ENCODE measurements around the gene ACADM.
"Not testable (repeated sequence)": the region's sequence is repeated elsewhere in the genome, so short reads cannot be mapped to it uniquely, and the experiment has no call there.

Gene ACADM

GRCh38 chr1:75724472-75725022 is at the start of gene ACADM:
TSS of gene ACADM (plus strand) at chr1:75724709. CDS start at chr1:75724788, 79 bp downstream.
- peak; percentile 83 for DNase-seq

DNA sequence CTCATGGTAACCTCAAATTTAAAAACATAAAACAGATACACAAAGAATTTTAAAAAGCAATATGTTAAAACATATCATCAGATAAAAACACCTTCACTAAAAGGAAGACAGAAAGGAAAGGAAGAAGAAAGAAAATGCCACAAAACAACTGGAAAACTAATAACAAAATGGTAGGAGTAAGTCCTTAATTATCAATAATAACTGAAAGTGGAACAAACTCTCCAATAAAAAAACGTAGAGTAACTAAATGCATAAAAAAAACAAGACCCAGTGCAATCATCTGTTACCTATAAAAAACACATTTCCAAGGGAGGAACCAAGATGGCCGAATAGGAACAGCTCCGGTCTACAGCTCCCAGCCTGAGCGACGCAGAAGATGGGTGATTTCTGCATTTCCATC is 47.1 kb upstream of the ACADM start:
- no peak for DNase-seq

DNA sequence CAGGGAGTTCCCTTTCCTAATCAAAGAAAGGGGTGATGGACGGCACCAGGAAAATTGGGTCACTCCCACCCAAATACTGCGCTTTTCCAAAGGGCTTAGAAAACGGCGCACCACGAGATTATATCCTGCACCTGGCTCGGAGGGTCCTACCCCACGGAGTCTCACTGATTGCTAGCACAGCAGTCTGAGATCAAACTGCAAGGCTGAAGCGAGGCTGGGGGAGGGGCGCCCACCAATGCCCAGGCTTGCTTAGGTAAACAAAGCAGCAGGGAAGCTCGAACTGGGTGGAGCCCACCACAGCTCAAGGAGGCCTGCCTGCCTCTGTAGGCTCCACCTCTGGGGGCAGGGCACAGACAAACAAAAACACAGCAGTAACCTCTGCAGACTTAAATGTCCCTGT is 46.5 kb upstream of the ACADM start:
- DNase-seq, result not testable (repeated sequence)

DNA sequence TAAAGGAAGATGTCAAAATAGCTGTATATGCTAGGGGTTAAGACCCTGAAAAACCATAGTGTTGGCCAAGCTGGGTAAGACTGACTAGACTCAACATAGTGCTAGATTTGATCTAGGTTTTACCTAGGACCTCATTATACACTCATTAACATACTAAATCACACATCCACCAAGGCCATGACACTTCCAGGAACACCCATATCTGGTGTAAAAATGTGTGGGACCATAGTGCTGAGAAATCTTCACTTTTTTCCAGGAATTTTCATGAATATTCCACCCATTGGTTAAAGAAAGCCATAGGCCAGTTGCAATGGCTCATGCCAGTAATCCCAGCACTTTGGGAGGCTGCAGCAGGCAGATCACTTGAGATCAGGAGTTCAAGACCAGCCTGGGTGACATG is 34.0 kb upstream of the ACADM start:
- no peak for DNase-seq

DNA sequence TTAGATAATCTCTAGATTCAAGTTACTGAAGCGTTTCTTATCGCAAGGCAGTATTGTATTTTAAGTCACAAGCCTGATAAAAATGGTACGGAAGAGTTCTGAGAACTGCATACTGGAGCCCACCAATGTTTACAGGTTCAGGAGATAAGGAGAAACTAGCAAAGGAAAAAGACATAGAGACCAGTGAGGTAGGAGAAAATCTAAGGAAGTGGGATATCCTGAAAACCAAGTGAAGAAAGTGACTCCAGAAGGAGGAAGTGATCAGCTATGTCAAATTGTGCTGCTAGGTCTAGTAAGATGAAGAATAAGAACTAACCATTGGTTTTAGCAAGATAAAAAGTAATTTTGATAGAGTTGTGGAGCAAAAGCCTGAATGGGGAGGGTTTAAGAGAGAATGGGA is 31.0 kb upstream of the ACADM start:
- DNase-seq, result no peak

DNA sequence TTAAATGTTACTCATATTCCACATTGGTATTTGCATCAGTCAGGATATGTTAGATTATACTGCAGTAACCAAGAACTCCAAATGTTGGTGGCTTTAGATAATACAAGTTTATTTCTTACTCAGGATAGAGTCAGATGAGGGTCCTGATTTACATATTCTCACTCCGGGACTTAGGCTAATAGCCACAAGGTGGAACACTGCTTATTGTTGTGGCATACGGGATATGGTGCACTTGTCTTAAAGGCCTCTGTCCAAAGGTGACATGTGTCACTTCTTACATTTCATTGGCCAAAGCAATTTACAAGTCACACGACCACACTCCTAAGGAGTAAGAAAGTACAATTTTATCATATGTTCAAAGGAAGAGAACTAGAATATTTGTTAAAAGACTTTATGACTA is 28.5 kb upstream of the ACADM start:
- DNase-seq, result no peak

DNA sequence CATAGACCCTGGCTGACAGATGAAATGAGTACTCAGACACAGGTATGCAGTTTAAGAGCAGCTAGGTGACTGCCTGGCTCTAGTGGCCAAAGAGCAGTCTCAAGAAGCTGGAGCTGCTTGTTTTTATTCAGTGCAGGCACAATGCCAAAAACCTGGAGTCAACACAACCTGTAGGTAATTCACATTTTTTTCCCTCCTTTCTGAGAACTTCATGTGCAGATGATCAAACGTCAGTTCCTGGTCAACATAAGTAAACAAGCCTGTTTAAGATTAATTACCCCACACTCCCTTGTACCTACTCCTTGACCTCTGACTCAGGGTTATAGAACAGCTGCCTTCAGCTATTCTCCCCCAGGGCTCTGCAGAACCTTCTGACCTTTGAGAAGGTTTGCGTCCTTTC is 17.3 kb upstream of the ACADM start:
- DNase-seq, result no peak

- no peak for DNase-seq
Observed at GRCh38 chr1:75708910-75709309, 15.6 kb upstream of the ACADM start.

DNA sequence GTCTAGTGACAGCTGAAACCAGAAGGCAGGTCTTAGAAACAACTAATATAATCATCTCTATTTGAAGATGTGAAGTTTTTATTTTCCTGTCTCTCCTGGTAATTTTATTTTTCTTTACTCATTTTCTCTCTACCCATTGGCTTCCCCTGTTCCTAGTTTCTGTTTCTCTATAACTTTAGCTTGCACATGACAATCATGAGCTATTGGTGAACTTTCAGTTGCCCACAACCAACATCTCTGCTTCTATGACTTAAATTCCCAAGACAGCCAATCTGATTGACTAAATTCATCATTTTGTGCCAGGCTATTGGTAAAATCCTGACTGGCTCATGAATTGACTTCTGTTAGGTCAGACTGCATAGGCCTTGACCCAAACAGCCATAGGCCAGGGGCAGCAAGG is 13.7 kb upstream of the ACADM start:
- DNase-seq, result no peak

GRCh38 chr1:75711846-75712245 is 12.7 kb upstream of the ACADM start:
- DNase-seq, result no peak

DNA sequence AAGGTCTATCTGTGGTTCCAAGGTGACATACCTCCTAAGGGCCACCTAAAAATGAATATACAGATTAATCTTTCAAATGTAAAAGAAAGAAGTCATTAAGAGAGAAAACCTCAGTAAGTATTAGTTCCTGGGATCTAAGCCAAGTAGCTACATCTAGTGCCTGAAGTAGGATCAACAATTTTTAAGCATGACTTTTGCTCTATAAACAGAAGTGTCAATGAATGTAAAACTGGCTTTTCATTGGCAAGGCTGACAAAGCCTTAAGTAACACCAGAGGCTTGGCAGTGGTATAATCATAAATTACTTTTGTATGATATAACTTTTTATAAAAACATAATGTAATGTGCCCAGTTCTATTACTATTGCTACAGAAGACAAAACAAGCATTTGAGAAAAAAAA is 12.2 kb upstream of the ACADM start:
- DNase-seq, result no peak

DNA sequence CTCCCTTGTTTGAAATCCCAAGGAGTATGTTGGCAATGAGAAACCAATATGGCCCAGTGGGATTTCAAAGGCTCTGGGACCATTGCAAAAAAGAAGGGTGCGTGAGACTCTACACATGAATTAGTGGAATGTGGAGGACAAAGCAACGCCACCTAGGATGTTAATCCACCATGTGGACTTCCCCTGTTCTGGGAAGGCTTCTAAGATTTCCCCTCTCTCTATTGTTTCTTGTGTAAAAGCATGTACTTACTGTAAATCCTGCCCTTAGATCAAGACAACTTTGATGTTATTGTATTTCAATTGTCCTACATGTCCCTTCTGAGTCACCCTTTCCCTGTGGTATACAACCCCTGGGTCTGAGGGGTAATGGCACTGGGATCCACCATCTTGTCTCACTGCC is 4.7 kb upstream of the ACADM start:
- no peak for DNase-seq

DNA sequence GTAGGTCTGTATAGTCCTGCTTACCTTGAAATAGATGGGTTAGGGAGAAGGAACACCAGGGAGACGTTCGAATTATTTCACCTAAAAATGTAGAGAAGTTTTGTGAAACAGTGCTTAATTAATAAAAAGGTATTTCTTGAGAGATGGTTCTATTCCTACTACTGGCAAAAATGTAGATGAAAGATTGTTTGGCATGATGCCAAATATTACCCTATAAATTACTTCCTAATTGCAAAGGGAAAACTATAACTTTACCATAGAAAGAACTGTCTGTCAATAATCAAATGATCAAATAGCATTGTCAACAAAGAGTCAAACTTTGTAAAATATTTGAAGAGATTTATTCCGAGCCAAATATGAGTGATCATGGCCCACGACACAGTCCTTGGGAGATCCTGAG is 4.2 kb upstream of the ACADM start:
- DNase-seq, result no peak

GRCh38 chr1:75720820-75721219 is 3.7 kb upstream of the ACADM start:
- no peak for DNase-seq

DNA sequence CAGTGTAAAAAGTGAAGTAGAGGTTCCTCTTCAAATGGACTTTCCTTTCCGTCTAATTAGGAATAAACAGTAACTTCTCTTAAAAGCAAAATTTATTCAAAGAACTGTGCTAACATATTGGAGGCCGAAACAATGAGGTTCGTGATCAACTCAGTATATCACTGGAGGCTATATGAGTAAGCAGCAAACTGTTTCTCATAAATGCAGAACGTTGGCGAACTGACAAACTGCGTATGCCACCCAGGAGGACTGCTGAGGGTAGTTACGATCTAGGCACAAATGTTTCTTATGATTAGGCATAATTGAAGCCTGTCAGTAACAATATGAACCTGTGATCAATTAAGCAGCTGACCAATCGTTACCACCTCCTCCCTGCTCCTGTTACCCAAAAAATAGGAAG is 2.3 kb upstream of the ACADM start:
- DNase-seq, result not testable (repeated sequence)

DNA sequence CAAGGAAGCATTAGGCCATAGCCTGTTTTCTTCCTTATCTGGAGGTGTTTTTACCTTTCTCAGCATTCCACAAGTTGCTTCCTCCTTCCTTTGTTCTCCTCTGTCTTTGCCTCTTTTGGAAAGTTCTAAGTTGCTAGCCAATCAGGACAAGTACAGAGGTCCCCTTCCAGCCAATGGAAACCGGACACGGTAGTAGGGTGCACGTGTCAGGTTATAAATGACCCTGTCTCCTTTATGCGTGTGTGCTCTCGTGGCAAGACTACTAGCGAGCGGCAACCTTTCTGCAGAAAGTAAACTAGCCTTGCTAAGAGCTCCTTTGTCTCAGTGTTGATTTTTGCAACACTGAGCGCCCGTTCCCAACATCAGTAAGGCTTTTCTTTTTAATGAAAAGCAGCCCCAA is 1.5 kb upstream of the ACADM start:
- no peak for DNase-seq

DNA sequence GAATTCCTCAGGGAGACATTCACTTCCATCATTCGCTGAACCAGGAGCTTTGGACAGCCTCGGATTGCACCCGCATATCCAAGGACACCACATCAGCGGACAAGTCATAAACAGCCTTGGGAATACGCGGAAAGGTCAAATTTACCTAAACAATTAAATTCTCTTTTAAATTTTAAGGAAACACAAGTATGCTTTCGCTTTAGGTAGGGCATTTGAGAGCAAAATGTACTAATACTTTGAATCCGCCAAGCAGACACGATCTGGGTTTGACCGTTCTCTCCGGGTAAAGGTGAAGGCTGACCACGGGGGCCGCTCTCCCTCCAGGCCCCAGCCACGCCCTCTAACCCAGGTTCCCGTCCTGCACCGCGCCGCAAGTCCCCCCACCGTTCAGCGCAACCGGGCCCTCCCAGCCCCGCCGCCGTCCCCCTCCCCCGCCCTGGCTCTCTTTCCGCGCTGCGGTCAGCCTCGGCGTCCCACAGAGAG is 479 bp upstream of the ACADM start:
- peak; percentile 65 for DNase-seq

GRCh38 chr1:75725266-75725665 is 757 bp downstream of the ACADM start:
- DNase-seq, result no peak

DNA sequence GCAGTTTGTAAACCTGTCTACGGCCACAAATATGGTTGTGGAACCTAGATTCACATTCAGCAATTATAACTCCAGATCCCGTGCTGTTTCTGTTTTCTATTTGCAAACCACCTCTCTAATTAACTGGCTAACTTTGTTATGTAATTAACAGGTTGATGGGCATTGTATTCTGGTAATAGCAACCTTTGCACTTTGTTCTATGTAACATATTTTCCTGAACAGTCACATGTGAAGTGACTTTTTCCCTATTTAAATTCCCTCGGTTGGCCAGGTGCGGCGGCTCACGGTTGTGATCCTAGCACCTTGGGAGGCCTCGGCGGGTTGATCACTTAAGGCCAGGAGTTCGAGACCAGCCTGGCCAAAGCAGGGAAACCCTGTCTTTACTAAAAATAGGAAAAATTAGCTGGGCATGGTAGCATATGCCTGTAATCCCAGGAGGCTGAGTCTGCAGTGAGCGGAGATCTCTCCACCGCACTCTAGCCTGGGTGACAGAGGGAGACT is 1.4 kb downstream of the ACADM start:
- no peak for DNase-seq

GRCh38 chr1:75727571-75727970 is 3.1 kb downstream of the ACADM start:
- no peak for DNase-seq

DNA sequence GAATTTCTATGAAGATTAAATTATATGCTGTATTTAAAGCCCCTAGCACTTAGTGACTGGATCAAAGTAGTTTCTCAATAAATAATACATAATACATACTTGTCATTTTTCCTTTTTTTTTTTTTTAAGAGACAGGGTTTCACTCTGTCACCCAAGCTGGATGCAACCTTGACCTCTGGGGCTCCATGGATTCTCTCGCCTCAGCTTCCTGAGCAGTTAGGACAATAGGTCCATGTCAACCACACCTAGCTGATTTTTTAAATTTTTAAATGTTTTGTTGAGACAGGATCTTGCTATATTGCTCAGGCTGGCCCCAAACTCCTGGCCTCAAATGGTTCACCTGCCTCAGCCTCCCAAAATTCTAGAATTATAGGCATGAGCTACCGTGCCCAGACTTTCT is 5.9 kb downstream of the ACADM start:
- no peak for DNase-seq

DNA sequence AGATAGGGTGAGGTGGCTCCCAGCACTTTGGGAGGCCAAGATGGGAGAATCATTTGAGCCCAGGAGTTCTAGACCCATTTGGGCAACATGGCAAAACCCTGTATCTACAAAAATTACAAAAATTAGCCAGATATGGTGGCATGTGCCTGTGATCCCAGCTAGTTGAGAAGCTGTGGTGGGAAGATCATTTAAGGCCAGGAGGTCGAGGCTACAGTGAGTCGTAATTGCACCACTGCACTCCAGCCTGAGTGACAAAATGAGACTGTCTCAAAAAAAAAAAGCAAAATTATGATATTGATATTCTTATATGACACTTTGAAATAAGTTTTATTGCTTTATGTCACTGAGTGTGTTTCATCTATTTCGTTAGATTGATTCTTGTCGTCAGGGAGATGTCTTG is 7.4 kb downstream of the ACADM start:
- DNase-seq, result no peak

DNA sequence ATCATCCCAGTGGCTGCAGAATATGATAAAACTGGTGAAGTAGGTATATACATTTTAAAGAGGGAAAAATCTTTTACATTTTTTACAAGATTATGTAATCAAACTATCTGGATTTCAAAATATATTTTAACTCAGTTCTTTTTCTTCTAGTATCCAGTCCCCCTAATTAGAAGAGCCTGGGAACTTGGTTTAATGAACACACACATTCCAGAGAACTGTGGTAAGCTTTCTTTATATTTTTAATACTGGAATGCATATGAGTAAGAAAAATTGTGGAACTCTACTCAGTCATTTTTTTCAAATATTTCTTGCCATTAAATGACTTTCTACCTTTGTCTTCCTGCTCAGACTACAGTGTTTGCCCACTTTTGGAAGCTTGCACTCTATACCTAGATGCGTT is 8.2 kb downstream of the ACADM start:
- no peak for DNase-seq

GRCh38 chr1:75733661-75734060 is 9.2 kb downstream of the ACADM start:
- no peak for DNase-seq

DNA sequence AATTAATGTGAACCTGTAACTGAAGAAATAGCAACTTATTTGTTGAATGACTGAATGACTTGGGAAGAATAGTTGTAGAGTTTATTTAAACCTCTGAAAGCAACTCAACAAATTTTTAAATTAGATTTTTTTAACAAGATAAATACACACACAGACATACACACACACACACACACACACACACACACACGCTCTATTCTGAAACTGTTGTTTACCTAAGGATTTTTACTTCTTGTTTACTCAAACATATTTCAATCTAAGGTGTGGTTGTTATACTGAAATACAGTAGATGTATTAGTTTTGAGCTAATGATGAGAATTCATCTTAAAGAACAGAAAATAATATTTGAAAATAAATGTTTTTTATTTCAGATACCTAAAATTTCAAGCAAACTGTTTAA is 11.5 kb downstream of the ACADM start:
- no peak for DNase-seq
